HG03039 (cell line): ENCODE data around the gene ZBTB12.
"Not testable (repeated sequence)": the region's sequence is repeated elsewhere in the genome, so short reads cannot be mapped to it uniquely, and the experiment has no call there.

ENCODE experiments used
- ATAC-seq: cut with Tn5 transposase; IDR thresholded peaks from one replicate; pipeline ENCODE4 v1.9.1; 2021; ENCODE audit warnings: mild to moderate bottlenecking, moderate library complexity; ENCODE audit not compliant: unreplicated experiment

ZBTB12 gene, protein sequence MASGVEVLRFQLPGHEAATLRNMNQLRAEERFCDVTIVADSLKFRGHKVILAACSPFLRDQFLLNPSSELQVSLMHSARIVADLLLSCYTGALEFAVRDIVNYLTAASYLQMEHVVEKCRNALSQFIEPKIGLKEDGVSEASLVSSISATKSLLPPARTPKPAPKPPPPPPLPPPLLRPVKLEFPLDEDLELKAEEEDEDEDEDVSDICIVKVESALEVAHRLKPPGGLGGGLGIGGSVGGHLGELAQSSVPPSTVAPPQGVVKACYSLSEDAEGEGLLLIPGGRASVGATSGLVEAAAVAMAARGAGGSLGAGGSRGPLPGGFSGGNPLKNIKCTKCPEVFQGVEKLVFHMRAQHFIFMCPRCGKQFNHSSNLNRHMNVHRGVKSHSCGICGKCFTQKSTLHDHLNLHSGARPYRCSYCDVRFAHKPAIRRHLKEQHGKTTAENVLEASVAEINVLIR

DNA sequence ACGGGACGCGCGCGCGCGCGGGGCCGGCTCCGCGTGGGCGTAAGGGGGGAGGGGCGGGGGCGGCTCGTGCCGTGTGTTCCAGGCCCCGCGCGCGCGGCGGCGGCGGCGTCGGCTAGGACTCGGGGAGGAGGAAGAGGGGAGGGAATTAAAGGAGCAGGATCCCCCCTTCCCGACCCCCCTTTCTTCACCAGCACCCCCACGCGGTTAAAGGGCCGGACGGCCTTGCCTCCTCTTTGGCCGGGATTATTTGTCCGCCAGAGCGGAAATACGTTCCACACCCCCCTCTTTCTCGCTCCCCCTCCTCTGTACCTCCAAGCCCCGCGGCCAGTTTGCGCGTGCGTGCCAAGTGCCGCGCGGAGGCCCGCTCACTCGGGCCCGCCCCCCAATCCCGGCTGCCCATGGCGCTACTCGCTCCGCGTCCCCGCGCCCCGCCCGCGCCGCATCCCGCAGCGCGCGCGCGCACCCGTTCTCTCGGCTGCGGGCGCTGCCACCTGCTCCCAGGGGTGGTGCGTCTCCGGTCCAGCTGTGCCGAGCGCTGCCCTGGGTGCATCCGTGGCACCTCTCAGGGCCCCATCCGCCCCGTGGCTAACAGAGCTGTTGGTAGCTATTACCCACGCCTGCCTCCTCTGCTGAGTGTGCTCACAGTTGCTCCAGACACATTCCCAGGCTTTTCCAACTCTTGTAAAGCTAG is at the start of gene ZBTB12:
Gene ZBTB12, minus strand, starts transcription at position 134 of the 691 bp plus-strand sequence. CDS start 781 bp downstream, outside the sequence.
- peak; percentile 45 for ATAC-seq

DNA sequence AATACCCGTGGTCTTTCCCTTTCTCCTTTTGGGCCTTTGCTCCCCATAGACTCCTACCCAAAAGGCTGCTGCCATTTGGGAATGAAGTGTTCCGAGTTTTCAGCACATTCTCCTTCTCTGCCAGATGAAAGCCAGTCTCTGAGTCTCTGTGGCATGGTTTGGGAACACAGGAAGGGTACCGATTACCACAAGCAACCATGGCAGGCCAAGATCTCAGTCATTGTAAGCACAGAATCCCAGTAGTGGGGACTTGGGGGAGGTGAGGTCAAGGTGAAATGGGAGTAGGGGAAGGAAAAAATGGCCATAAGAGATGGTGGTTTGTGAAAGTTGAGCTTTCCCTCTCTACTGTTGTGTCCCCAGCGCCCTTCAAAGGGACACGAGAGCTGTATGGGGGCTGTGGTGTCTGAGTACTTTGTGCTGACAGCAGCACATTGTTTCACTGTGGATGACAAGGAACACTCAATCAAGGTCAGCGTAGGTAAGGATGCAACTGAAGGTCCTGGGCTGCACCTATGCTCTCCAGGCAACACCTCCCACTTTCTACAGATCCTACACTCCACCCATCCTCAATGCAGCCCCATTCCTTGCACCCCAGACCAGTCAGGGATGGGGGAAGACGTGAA is 48.2 kb upstream of the ZBTB12 start:
- no peak for ATAC-seq

DNA sequence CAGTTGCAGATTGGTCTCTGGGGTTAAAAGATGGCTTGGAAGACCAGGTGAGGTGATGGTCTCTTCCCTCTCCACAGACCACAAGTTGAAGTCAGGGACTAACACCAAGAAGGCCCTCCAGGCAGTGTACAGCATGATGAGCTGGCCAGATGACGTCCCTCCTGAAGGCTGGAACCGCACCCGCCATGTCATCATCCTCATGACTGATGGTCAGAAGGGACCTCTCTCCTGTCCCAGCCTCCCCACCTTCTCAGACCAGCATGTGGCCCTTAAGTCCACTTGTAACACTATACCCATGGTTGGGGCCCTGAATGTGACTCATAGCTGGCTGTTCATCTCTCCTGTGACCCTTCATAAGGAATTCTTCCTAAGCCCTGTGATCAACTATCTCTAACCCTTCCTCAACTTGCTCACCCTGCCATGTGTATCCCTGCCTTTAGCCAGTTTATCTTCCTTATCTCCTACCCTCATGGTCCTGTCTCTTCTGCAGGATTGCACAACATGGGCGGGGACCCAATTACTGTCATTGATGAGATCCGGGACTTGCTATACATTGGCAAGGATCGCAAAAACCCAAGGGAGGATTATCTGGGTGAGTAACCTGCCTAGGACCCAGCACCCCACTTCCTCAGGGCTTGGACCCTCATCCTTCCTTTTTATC is 47.0 kb upstream of the ZBTB12 start:
- no peak for ATAC-seq

DNA sequence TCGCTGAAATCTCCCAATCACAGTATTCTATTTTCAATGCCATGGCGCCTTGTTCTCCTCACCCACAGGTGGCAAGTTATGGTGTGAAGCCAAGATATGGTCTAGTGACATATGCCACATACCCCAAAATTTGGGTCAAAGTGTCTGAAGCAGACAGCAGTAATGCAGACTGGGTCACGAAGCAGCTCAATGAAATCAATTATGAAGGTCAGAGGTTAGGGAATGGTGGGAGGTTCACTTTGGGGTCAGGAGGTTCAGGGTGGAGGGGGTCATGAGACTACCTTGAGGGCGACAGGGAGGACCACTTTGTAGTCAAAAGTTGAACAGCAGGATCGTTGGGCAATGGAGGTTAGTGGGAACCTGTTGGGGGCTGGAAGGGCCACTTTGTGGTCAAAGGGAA is 46.4 kb upstream of the ZBTB12 start:
- ATAC-seq = no peak

DNA sequence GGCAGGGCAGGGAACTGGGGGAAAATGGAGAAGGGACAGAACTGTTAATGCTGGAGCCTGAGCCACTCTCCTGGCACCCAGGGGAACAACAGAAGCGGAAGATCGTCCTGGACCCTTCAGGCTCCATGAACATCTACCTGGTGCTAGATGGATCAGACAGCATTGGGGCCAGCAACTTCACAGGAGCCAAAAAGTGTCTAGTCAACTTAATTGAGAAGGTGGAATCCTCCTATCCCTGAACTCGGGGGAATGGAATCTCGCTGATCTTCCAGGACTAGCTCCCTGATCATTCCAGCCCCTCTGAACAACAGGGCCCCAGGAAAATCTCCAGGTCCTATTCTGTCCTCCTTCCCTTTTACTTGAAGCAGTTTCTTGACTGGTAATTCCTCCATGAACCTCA is 46.0 kb upstream of the ZBTB12 start:
- no peak for ATAC-seq

DNA sequence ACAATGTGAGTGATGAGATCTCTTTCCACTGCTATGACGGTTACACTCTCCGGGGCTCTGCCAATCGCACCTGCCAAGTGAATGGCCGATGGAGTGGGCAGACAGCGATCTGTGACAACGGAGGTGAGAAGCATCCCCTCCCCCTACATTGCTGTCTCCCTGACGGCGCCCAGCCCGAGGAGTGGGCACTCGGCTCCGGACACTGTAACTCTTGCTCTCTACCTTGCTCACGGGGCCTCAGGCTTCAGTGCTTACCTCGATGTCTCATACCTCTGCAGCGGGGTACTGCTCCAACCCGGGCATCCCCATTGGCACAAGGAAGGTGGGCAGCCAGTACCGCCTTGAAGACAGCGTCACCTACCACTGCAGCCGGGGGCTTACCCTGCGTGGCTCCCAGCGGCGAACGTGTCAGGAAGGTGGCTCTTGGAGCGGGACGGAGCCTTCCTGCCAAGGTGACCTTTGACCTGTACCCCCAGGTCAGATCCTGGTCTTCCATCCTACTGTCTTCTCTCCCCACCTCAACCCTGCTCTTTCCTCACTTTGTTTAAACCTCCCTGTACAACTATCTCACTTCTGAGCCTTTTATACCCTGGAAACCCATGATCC is 45.3 kb upstream of the ZBTB12 start:
- no peak for ATAC-seq

DNA sequence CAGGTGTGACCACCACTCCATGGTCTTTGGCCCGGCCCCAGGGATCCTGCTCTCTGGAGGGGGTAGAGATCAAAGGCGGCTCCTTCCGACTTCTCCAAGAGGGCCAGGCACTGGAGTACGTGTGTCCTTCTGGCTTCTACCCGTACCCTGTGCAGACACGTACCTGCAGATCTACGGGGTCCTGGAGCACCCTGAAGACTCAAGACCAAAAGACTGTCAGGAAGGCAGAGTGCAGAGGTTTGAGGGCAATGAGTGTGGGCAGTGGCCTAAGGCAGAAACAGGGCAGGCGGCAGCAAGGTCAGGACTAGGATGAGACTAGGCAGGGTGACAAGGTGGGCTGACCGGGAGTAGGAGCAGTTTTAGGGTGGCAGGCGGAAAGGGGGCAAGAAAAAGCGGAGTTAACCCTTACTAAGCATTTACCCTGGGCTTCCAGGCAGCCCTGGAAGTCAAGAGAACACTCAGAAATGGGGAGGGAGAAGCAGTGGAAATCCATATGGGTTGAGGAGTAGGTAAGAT is 44.5 kb upstream of the ZBTB12 start:
- no peak for ATAC-seq

DNA sequence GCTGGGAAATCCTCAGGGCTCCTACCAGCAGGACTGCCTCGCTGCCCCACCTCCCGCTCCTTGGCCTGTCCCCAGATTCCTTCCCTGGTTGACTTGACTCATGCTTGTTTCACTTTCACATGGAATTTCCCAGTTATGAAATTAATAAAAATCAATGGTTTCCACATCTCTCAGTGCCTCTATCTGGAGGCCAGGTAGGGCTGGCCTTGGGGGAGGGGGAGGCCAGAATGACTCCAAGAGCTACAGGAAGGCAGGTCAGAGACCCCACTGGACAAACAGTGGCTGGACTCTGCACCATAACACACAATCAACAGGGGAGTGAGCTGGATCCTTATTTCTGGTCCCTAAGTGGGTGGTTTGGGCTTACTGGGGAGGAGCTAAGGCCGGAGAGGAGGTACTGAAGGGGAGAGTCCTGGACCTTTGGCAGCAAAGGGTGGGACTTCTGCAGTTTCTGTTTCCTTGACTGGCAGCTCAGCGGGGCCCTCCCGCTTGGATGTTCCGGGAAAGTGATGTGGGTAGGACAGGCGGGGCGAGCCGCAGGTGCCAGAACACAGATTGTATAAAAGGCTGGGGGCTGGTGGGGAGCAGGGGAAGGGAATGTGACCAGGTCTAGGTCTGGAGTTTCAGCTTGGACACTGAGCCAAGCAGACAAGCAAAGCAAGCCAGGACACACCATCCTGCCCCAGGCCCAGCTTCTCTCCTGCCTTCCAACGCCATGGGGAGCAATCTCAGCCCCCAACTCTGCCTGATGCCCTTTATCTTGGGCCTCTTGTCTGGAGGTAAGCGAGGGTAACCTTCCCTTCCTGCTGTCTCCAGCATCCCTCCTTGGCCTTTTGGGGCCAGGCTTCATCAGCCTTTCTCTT is 43.9 kb upstream of the ZBTB12 start, which contains the start of gene CFB:
Gene CFB, plus strand, starts transcription at position 589 of the 863 bp plus-strand sequence. Its CDS starts 127 bp downstream, at position 716.
- no peak for ATAC-seq

DNA sequence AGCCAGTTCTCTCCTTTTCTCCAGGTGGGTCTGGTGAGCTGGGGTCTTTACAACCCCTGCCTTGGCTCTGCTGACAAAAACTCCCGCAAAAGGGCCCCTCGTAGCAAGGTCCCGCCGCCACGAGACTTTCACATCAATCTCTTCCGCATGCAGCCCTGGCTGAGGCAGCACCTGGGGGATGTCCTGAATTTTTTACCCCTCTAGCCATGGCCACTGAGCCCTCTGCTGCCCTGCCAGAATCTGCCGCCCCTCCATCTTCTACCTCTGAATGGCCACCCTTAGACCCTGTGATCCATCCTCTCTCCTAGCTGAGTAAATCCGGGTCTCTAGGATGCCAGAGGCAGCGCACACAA is 43.2 kb upstream of the ZBTB12 start:
- ATAC-seq = no peak

DNA sequence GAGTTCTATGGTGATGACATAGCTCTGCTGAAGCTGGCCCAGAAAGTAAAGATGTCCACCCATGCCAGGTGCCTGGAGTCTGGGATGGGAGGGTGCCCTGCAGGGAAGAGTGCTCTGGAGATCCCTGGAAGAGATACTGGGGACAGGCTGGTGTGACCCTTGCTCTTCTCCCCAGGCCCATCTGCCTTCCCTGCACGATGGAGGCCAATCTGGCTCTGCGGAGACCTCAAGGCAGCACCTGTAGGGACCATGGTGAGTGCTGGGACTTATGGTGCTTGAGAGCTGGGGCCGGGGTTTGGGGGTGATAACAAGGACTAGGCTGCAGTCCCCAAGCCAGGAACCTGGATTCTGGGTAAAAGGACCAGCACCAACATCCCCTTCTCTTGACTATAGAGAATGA is 41.9 kb upstream of the ZBTB12 start:
- ATAC-seq = no peak

DNA sequence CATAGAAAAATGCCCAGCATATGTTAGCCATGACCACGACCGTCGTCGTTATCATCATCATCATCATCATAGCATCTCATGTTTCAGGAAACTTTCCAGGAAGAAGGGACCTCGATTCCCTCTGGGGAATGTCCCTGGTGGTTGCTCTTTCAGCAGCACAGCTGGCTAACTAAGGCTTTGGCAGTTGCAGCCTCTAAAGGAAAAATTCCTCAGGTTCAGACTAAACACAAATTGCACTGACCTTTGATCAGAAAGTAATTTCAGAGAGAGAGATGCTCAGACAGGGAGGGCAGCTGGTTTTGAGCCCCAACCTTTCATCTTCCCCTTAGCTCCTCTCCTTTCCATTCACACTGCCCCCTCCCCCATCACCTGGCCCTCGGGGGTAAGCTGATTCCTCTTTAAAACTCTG is 38.4 kb upstream of the ZBTB12 start:
- no peak for ATAC-seq

DNA sequence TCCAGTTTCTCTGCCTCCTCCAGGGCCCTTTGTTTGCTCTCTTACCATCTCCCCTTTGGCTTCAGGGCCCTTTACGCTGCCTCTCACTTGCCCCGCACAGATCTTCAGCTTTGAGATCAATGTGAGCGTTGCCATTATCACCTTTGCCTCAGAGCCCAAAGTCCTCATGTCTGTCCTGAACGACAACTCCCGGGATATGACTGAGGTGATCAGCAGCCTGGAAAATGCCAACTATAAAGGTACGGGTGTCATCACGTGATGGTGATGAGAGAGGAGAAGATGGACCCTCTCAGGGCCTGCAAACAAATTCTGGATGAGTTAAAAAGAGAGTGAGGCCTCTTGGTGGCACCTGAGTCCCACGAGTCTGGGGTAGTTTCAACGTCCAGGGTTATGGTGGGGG is 33.9 kb upstream of the ZBTB12 start:
- ATAC-seq = no peak

DNA sequence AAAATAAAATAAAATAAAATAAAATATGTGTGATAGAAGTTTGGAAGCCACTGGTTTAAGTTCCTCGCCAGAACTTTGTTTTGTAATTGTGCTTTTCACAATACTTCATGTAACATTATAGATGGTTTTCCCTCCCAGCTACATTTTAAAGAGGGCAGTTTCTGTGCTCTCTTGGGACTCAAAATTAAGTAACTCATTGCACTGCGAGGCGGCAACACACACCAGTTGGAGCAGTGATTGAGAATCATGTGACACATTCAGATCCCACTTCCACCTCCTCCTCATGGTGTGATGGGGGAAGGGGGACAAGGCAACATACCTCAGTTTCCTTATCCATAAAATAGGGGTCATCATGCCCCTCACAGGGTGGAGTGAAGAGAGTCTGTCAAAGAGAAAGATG is 33.1 kb upstream of the ZBTB12 start:
- no peak for ATAC-seq

DNA sequence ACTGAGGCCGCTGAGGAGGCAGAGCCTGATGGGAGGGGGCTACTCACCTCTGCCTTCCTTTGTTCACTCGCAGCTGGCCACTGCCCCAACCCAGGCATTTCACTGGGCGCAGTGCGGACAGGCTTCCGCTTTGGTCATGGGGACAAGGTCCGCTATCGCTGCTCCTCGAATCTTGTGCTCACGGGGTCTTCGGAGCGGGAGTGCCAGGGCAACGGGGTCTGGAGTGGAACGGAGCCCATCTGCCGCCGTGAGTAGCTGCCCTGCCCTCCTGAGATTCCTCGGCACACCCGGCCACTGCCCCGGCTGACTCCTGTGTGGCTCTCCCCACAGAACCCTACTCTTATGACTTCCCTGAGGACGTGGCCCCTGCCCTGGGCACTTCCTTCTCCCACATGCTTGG is 31.7 kb upstream of the ZBTB12 start:
- no peak for ATAC-seq

DNA sequence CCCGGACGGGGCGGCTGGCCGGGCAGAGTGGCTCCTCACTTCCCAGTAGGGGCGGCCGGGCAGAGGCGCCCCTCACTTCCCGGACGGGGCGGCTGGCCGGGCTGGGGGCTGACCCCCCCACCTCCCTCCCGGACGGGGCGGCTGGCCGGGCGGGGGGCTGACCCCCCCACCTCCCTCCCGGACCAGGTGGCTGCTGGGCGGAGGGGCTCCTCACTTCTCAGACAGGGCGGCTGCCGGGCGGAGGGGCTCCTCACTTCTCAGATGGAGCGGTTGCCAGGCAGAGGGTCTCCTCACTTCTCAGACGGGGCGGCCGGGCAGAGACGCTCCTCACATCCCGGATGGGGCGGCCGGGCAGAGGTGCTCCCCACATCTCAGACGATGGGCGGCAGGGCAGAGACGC is 30.3 kb upstream of the ZBTB12 start:
- ATAC-seq = not testable (repeated sequence)

DNA sequence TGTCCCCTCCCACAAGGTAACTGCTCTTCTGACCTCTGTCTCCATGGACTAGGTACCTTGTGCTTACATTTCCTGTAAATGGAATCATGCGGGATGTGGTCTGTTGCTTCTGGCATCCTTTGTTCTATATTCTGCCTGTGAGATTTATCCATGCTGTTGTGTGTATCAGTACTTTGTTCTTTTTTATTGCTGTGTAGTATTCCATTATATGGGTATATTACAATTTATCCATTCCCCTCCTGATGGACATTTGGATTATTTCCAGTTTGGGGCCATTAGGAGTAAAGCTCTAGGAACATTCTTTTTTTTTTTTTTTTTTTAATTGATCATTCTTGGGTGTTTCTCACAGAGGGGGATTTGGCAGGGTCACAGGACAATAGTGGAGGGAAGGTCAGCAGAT is 29.1 kb upstream of the ZBTB12 start:
- ATAC-seq = no peak

DNA sequence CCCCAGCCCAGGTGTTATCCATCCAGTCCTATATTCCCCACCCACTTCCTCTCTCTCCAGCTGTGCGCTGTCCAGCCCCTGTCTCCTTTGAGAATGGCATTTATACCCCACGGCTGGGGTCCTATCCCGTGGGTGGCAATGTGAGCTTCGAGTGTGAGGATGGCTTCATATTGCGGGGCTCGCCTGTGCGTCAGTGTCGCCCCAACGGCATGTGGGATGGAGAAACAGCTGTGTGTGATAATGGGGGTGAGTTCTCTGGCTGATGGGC is 26.7 kb upstream of the ZBTB12 start:
- no peak for ATAC-seq

DNA sequence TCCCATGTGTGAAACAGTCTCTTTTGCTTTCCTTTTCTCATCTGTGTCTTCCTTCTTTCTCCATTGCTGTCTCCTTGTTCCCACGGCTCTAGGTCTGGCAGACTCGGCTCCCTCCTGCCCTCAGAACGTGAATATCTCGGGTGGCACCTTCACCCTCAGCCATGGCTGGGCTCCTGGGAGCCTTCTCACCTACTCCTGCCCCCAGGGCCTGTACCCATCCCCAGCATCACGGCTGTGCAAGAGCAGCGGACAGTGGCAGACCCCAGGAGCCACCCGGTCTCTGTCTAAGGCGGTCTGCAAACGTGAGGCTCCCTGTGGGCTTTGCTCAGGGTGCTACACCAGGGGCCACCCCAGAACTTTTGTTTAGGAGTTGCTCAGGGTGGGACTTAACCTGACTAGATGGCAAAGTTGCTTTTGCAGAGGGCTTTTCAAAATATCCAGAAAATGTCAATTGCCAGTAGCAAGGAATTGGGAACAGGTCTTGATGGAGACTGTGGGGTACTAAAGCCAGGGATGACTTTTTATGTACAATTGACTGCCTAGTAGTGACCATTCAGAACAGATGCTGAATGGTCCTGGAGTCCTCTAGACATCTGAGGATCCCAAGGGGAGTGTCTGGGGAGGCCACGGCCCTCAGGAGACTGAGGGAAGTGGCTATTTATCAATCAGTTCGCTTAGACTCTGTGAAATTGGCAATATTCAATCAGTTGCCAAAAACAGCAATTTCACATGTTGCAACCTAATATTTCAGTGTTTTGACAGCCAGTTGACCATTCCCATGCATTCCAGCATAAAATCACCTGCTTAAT is 26.2 kb upstream of the ZBTB12 start:
- ATAC-seq = no peak

DNA sequence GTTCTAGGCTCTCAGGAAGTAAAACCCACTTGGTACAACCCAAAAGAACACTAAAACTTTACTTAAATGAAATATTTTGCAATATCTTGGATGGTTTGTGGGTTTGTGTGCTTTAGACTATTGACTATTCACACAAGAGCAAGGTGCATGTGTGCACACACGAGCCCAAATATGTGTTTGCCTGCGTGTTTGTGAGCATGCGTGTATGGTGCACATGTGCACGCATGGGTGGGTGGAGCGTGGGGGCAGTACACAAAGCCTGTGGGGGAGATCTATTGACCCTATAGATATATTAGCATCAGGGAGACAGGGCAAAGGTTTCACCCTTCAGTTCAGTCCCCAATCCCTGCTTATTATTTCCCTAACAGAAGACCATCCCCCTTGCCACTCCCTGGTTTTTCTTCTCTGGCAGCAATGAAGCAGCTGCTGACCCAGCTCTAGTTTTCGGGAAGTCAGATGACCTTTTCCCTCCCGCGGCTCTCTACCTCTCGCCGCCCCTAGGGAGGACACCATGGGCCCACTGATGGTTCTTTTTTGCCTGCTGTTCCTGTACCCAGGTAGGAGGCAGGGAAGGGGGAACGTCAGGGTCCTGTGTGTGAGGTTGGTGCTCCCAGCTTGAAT is 25.5 kb upstream of the ZBTB12 start, which contains the start of gene C2:
Gene C2, plus strand, starts transcription at position 476 of the 621 bp plus-strand sequence. Its CDS starts 36 bp downstream, at position 512.
- no peak for ATAC-seq
